K562 (cell line): ENCODE measurements around the gene TRNP1. TPM values are rescaled to one million over a fixed set of nuclear protein-coding genes. Genes with fewer than 3 reads are reported as not detected.

Source experiments
- BACH1 ChIP-seq: fragments of 200-800 bp; sonication (Bioruptor generic); IDR thresholded peaks from 2 replicates; pipeline ENCODE4 v1.6.1; 2016; ENCODE audit warnings: missing genetic modification characterization, missing compliant biosample characterization
- C11orf30 ChIP-seq: fragments of 450-650 bp; IDR thresholded peaks from 2 replicates; pipeline ENCODE4 v1.6.1; 2016; ENCODE audit warnings: low read depth, mild to moderate bottlenecking
- EWSR1 ChIP-seq: fragments of 450-650 bp; IDR thresholded peaks from 2 replicates; pipeline ENCODE4 v1.6.1; 2018; ENCODE audit warnings: borderline replicate concordance, mild to moderate bottlenecking, low read depth, moderate library complexity; ENCODE audit not compliant: partially characterized antibody
- HLTF ChIP-seq: fragments of 450-650 bp; IDR thresholded peaks from 2 replicates; pipeline ENCODE4 v1.6.1; 2016
- HMG20A ChIP-seq: fragments of 450-650 bp; formaldehyde crosslinking; conservative IDR thresholded peaks from 2 replicates; pipeline ENCODE4 v1.4.0; 2020; ENCODE audit warnings: mild to moderate bottlenecking, mixed read lengths
- HNRNPH1 ChIP-seq: fragments of 200-400 bp; formaldehyde crosslinking; optimal IDR thresholded peaks from 2 replicates; pipeline ENCODE3; 2017; ENCODE audit warnings: low read depth, mild to moderate bottlenecking, low read length, moderate library complexity
- KDM5B ChIP-seq: fragments of 200-600 bp; sonication (generic); IDR thresholded peaks from 2 replicates; pipeline ENCODE4 v1.6.1; 2012; ENCODE audit warnings: low read depth, mild to moderate bottlenecking, moderate library complexity, low read length, control low read depth, inconsistent platforms; ENCODE audit not compliant: insufficient replicate concordance
- KLF13 ChIP-seq: fragments of 450-650 bp; IDR thresholded peaks from 2 replicates; pipeline ENCODE4 v1.6.1; 2016; ENCODE audit warnings: missing genetic modification characterization, low read depth, mild to moderate bottlenecking, missing compliant biosample characterization, moderate library complexity, borderline replicate concordance
- MCM7 ChIP-seq, 2 experiments: fragments of 450-650 bp; IDR thresholded peaks; 2 replicates each; pipeline ENCODE4 v1.6.1; 2016 to 2018
- MED1 ChIP-seq: sonication (generic); formaldehyde crosslinking; IDR thresholded peaks from 2 replicates; pipeline ENCODE4 v1.8.1; 2023; ENCODE audit warnings: missing genetic modification reagents, borderline replicate concordance
- MTF1 ChIP-seq: fragments of 250-450 bp; sonication (Bioruptor Pico); IDR thresholded peaks from 2 replicates; pipeline ENCODE4 v1.9.0; 2021; ENCODE audit warnings: moderate library complexity, mild to moderate bottlenecking, inconsistent platforms, borderline replicate concordance
- MYBL2 ChIP-seq, 2 experiments: fragments of 450-650 bp in 1 of 2; sonication (generic) in 1 of 2; formaldehyde crosslinking in 1 of 2; IDR thresholded peaks; 2 replicates each; pipeline versions ENCODE4 v1.6.1 to v1.8.1; 2017 to 2022; ENCODE audit warnings: borderline replicate concordance in 1 of 2, inconsistent platforms in 1 of 2, low read depth in 1 of 2, mild to moderate bottlenecking in 1 of 2, missing genetic modification reagents in 1 of 2, moderate library complexity in 1 of 2
- PML ChIP-seq: IDR thresholded peaks from 2 replicates; pipeline ENCODE4 v1.6.1; 2012; ENCODE audit warnings: low read length, inconsistent platforms
- POLR2B ChIP-seq: fragments of 450-650 bp; IDR thresholded peaks from 2 replicates; pipeline ENCODE4 v1.6.1; 2018; ENCODE audit warnings: low read depth; ENCODE audit not compliant: partially characterized antibody
- SMARCE1 ChIP-seq: fragments of 450-650 bp; IDR thresholded peaks from 2 replicates; pipeline ENCODE4 v1.7.1; 2016; ENCODE audit warnings: mild to moderate bottlenecking
- SP2 ChIP-seq: IDR thresholded peaks from 2 replicates; pipeline ENCODE4 v1.6.1; 2011; ENCODE audit warnings: mild to moderate bottlenecking, low read depth, low read length, moderate library complexity; ENCODE audit not compliant: poor library complexity, severe bottlenecking; ENCODE audit errors: extremely low read depth
- SUPT5H ChIP-seq: fragments of 450-650 bp; IDR thresholded peaks from 2 replicates; pipeline ENCODE4 v1.6.1; 2016
- ZNF124 ChIP-seq: sonication (generic); formaldehyde crosslinking; IDR thresholded peaks from 2 replicates; pipeline ENCODE4 v1.8.1; 2022; ENCODE audit warnings: missing genetic modification reagents
- polyA plus RNA-seq, 8 experiments: library from polyadenylated mRNA; depleted of rRNA in 4 of 8; stranded (reverse) in 5 of 8; unstranded in 3 of 8; fragments of >200 nt; fragmentation: Nextera tagmentation in 2 of 8; fragmentation: Illumina TruSeq in 1 of 8; extraction: Ambion mirVana in 2 of 8; extraction: Trizol in 1 of 8; gene quantifications; 2 replicates each; pipeline versions ENCODE4 v1.2.1 to v1.2.3, GENCODE V29; 2011 to 2014; ENCODE audit warnings: inconsistent platforms in 1 of 8, missing spikeins in 1 of 8
- total RNA-seq, 7 experiments: library from RNA; depleted of rRNA in 6 of 7; stranded (reverse); fragments of >200 nt in 6 of 7; fragmentation: Illumina TruSeq in 2 of 7; extraction: Trizol in 2 of 7; gene quantifications; 2 replicates each; pipeline versions ENCODE4 v1.2.1 to v1.2.3, GENCODE V29; 2011 to 2021; ENCODE audit warnings: low replicate concordance in 1 of 7
- TF ChIP-seq, protein P1 (sequence below): fragments of 450-650 bp; IDR thresholded peaks from 2 replicates; pipeline ENCODE4 v1.6.1; 2016; ENCODE audit warnings: antibody characterized with exemption
- TF ChIP-seq, protein P2 (sequence below), 2 experiments: fragments of 150-350 bp in 1 of 2; IDR thresholded peaks; 2 replicates each; pipeline ENCODE4 v1.6.1; 2012 to 2016; ENCODE audit warnings: low read depth in 2 of 2, low read length in 2 of 2, mild to moderate bottlenecking in 1 of 2, moderate library complexity in 1 of 2
- TF ChIP-seq, protein P3 (sequence below), 2 experiments: fragments of 450-650 bp; conservative IDR thresholded peaks; 2 replicates each; pipeline ENCODE4 v1.6.1; 2017; ENCODE audit warnings: mild to moderate bottlenecking in 2 of 2, moderate library complexity in 2 of 2

TRNP1 gene
- total and polyA plus RNA-seq, 9 of the 15 experiments (the other 6 are each of a cell fraction or from before 2014, with no cell fraction given), result 0.03 to 1.3 (median 0.95) TPM

DNA sequence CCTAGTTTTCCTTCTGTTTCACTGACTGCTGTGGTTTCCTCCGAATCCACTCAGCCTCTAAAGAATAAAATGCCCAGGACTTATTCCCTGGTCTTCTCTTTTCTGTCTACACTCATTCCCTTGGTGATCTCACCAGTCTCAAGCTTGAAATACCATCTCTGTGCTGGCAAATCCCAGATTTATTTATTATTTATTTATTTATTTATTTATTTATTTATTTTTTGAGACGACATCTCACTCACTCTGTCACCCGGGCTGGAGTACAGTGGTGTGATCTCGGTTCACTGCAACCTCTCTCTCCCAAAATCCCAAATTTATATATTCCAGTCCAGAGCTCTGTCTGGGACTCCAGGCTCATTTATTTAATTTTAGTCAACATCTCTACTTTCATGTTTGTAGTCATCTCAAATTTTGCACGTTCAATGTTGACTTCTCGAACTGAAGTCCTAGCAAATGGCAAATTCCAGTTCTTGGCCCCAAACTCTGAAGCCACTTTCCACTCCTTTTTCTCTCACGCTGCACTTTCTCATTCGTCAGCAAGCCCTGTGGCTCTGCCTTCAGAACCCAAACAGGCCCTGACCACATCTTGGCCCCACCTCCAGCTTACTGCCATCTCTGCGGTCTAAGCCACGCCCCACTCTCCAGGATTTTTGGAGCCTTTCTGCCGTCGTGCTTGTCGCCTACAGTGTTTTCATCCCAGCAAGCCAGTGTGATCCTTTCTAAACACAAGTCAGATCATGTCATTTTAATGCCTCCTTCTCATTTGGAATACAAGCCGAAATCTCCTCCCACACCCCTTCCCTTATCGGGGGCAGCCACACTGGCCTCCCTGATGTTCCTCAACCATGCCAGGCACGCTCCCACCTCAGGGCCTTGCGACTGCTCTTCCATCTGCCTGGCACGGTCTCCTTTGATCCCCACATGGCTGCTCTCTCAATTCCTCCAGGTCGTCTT, 33.4 kb downstream of the TRNP1 start (continued):
- TF ChIP-seq, protein P1, sequence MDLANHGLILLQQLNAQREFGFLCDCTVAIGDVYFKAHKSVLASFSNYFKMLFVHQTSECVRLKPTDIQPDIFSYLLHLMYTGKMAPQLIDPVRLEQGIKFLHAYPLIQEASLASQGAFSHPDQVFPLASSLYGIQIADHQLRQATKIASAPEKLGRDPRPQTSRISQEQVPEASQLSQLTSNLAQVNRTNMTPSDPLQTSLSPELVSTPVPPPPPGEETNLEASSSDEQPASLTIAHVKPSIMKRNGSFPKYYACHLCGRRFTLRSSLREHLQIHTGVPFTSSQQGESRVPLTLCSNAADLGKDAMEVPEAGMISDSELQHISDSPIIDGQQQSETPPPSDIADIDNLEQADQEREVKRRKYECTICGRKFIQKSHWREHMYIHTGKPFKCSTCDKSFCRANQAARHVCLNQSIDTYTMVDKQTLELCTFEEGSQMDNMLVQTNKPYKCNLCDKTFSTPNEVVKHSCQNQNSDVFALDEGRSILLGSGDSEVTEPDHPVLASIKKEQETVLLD, result peak; percentile 44
- TF ChIP-seq POLR2B (peak; percentile 67), SUPT5H (peak; percentile 63), ZNF124 (CRISPR knock-in tag) (no peak), KLF13 (tag) (peak; percentile 19; the same call in 1 of the 2 replicates), HLTF (peak; percentile 82; the same call in 1 of the 2 replicates), PML (peak; percentile 14; the same call in 1 of the 2 replicates), KDM5B (peak; percentile 53), C11orf30 (peak; percentile 69), MTF1 (no peak), HNRNPH1 (no peak), SP2 (no peak), HMG20A (CRISPR knock-in tag) (no peak), MCM7 (IDR thresholded peaks at IDR 0.05) (no peak), BACH1 (tag) (no peak), EWSR1 (no peak), MED1 (CRISPR knock-in tag) (no peak), SMARCE1 (peak; percentile 73; the same call in 1 of the 2 replicates), MYBL2 (IDR thresholded peaks at IDR 0.05; ENCODE audit: low read depth) (no peak), MYBL2 (CRISPR knock-in tag; IDR thresholded peaks at IDR 0.05; ENCODE audit: borderline replicate concordance) (no peak)
- TF ChIP-seq, protein P2, sequence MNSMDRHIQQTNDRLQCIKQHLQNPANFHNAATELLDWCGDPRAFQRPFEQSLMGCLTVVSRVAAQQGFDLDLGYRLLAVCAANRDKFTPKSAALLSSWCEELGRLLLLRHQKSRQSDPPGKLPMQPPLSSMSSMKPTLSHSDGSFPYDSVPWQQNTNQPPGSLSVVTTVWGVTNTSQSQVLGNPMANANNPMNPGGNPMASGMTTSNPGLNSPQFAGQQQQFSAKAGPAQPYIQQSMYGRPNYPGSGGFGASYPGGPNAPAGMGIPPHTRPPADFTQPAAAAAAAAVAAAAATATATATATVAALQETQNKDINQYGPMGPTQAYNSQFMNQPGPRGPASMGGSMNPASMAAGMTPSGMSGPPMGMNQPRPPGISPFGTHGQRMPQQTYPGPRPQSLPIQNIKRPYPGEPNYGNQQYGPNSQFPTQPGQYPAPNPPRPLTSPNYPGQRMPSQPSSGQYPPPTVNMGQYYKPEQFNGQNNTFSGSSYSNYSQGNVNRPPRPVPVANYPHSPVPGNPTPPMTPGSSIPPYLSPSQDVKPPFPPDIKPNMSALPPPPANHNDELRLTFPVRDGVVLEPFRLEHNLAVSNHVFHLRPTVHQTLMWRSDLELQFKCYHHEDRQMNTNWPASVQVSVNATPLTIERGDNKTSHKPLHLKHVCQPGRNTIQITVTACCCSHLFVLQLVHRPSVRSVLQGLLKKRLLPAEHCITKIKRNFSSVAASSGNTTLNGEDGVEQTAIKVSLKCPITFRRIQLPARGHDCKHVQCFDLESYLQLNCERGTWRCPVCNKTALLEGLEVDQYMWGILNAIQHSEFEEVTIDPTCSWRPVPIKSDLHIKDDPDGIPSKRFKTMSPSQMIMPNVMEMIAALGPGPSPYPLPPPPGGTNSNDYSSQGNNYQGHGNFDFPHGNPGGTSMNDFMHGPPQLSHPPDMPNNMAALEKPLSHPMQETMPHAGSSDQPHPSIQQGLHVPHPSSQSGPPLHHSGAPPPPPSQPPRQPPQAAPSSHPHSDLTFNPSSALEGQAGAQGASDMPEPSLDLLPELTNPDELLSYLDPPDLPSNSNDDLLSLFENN (IDR thresholded peaks at IDR 0.05; ENCODE audit: low read depth in 2 of 2, low read length in 2 of 2), result no peak
- TF ChIP-seq, protein P3, sequence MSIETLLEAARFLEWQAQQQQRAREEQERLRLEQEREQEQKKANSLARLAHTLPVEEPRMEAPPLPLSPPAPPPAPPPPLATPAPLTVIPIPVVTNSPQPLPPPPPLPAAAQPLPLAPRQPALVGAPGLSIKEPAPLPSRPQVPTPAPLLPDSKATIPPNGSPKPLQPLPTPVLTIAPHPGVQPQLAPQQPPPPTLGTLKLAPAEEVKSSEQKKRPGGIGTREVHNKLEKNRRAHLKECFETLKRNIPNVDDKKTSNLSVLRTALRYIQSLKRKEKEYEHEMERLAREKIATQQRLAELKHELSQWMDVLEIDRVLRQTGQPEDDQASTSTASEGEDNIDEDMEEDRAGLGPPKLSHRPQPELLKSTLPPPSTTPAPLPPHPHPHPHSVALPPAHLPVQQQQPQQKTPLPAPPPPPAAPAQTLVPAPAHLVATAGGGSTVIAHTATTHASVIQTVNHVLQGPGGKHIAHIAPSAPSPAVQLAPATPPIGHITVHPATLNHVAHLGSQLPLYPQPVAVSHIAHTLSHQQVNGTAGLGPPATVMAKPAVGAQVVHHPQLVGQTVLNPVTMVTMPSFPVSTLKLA (conservative IDR thresholded peaks at IDR 0.05), result peak in 1 of 2 experiments; percentile 25; a peak in 1 of 4 replicates
